ENCODE measurements around the gene FTO.

The FTO gene

GRCh38 chr16:53755026-53755910, 51.3 kb downstream of the FTO start:
- DNase-seq (ENCODE audit: low read depth in 3 of 3) = no peak

DNA sequence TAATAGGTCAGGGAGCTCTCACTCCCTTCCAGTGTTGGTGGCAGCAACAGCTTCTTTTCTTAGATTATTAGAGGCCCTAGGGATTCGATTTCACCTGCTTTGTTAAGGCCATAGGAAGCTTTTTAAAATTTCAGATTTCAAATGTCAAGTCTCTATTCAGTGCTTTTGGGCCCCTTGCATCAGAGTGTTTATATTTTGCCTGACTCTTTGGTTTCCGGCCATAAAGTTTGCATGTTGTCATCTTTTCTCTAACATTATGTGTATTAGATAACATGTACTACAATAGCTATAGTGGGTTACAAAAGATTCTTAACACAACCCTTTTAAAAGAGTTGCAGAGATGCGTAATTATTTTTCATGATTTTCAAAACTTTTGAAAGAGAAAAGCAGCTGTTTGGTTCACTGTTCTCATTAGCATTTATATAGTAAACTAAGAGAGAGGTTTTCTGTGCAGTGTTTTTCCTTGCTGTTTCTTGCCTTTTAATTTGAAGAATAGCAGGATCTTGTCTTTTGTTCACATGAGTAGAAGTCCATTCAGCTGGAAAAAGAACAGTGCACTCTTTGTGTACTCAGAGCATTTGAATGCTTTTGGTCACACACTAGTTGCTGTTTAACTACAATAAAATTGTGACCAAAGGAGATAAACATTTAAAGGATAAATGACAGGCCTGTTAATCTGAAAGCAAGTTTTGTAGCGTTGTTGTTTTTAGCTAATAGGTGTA, 52.5 kb downstream of the FTO start:
- DNase-seq (ENCODE audit: low read depth in 3 of 3) = no peak

- DNase-seq (ENCODE audit: low read depth in 3 of 3) = no peak
These were observed 54.1 kb downstream of the FTO start for GRCh38 chr16:53757971-53758609.

DNA sequence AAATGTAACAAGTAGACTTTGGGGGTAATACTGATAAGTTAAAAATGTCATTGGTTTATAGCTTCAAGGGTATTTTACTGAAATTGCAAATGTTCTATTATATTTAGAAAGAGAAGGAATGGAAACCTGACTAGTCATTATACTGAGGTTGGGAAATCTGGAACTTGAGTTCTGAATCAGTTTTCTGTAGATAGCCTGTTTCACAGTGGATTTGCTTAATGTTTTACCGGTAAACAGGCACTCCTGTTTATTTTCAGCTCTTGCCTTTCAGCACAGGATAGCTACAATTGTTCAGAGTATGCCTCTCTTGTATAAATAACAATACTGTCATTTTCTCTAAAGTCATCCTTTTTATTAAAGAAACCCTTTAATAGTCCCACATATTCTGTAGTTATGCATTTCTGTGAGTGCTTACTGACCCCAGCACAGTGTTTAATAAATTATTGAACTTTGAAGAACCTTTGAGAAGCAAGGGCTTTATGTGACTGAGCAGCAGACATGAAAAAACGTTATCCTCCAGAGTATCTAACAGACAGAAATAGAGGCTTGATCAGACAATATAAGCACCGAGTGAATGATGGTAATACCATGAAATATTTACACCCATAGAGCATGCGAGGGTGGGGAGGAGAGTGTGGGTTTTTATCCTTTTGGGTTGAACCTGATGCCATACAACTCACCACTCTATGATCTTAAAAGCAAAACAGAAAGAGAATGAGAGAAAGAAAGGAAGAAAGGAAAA, 58.2 kb downstream of the FTO start:
- DNase-seq (ENCODE audit: low read depth in 3 of 3) = no peak

GRCh38 chr16:53766304-53767016, 62.5 kb downstream of the FTO start:
- no peak for DNase-seq (ENCODE audit: low read depth in 3 of 3)

DNA sequence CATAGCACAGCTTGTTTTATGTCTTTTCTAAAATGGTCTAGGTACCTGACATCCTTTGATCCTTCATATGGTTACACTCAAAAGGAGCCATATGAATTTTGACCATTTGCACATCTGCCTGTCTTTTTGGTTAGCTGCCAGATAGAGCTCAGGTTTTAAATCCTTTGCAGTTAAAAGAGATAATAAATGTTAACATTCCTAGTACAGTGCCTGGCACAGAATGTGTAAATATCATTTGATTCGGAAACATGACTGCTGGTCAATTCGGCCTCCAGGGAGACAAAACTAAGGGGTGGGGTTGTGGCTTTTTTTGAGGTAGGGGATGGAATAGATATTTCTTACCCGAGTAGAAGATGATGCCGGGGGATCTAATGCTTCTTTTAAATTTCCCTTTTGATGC, 64.2 kb downstream of the FTO start:
- DNase-seq (ENCODE audit: low read depth in 3 of 3) = no peak

DNA sequence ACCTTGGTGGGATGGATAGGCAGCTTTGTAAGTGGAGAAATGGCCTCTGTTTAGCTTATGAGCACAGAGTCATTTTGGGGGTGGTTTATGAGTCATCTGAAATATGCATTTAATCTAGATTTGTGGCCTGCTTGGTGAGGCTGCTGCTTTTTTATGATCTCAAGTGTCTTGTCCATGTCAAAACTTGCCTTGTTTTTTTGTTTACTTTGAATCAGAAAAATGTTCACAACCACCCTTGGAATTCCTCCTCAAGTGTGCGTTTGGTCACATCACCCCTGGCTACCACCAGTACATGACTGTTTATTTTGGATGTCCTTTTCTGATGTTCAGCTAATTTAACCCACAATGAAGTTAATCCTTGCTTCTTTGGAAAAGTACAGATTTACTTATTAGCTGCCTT, 64.6 kb downstream of the FTO start:
- no peak for DNase-seq (ENCODE audit: low read depth in 3 of 3)

DNA sequence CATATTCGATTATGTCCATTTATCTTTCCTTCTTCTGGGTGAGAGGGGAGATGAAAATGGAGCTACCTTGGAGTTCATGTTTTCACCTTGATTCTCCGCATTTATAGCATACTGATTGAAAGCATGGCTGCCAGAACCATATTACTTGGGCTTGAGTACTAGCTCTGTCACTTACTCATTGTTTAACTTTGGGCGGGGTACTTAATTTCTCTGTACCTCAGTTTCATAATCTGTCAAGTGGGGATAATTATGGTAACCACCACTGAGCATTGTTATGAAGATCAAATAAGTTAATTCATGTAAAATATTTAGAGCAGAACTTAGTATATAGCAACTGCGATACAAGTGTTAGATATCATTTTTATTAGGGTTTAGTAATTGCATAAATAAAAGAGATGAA, 65.2 kb downstream of the FTO start:
- DNase-seq (ENCODE audit: low read depth in 3 of 3) = no peak

GRCh38 chr16:53769787-53770186, 65.8 kb downstream of the FTO start:
- DNase-seq (ENCODE audit: low read depth in 3 of 3) = no peak

DNA sequence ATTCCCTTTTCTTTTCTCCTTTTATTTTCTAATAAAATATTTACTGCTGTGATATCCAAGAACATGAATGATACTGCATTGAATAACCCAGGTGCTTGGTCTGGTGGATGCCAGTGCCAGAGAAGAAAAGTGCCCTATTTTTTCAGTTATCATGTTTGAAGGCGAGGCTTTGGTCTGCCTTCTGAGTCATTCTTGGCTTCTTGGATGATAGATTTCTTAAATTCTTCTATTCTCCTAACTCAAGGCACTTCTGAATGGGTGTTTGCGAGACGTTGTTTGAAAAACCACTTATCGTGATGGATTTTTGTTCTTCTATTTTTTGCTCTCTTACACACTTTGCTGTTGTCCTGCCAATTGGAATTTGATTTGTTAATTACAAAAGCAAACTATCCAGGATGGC, 66.7 kb downstream of the FTO start:
- no peak for DNase-seq (ENCODE audit: low read depth in 3 of 3)

DNA sequence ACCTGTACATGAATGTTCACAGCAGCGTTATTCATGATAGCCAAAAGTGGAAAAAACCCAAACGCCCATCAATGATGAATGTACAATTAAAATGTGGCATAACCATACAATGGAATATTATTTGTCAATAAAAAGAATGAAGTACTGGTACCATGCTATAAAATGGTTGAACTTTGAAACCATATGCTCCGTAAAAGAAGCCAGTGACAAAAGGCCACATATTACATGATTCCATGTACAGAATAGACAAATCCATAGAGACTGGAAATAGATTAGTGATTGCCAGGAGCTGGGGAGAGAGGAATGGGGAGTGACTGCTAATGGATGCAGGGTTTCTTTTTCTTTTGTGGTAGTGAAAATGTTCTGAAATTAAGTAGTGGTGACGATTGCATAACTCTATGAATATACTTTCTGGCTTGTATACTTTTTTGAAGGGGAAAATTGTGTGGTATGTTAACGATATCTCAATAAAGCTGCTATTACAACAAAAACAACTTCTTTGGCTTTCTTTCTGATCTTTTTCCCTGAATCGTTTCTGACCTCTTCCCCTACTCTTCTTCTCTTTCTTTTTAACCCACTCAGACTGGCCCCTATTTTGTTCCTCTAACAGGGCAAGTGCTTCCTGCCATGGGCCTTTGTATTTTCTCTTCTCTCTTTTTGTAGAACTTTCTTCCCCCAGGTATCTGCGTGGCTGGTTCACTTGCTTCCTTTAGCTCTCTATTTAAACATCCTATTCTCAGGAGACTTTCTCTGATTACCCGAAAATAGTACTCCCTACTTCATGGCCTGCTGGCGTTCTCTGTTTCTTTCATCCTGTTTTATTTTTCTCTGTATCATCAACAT, 67.9 kb downstream of the FTO start:
- DNase-seq (ENCODE audit: low read depth in 3 of 3) = no peak

GRCh38 chr16:53773150-53773846, 69.3 kb downstream of the FTO start:
- DNase-seq (ENCODE audit: low read depth in 3 of 3) = no peak

DNA sequence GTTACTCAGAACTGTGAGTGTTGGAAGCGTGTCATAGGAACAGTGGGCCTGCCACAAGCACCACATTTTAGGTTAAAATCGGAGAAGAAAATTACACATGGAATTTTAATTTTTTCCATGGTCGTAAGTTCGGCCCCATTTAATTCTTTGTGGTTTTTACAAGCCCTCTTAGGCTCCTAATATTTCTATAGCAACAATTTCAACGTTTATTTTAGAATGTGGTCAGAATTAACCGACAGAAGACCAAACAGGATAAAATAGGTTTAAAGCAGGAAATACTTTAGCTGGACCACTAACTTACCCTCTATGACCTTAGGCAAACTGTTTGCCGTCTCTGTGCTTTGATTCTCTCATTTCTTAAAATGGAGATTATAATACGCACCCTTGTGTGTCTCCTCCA, 69.9 kb downstream of the FTO start:
- DNase-seq (ENCODE audit: low read depth in 3 of 3) = no peak

DNA sequence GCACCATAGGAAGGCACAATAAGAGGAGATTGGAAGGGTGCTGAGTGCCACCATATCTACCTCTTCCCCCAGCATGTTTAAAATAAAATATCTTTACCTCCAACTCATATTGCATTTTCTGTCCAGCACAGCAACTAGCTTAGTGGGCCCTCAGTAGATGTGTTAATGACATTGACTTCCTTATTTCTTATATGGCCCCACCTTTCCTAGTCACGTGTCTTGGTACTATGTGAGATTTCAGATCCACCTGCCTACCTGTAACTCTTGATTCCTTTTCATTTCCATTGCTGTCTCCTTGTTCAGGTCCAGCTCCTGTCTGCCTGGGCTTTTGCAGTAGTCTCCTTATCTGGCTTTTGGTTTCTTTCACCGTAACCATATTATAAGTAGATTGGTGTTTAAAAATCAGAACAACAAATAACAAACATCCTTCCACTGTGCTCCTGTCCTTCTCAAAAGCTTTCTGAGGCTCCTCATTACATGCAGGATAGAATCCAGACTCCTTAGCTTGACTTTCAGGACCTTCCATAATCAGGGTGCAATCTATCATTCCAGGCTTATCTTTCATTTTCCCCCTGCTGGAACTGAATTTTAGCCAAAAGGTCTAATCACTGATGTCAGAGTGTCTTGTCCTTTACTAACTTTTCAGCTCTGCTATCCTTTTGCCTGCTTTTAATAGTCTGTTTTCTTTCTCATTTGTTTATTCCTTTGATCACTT, 71.3 kb downstream of the FTO start:
- DNase-seq (ENCODE audit: low read depth in 3 of 3) = no peak

DNA sequence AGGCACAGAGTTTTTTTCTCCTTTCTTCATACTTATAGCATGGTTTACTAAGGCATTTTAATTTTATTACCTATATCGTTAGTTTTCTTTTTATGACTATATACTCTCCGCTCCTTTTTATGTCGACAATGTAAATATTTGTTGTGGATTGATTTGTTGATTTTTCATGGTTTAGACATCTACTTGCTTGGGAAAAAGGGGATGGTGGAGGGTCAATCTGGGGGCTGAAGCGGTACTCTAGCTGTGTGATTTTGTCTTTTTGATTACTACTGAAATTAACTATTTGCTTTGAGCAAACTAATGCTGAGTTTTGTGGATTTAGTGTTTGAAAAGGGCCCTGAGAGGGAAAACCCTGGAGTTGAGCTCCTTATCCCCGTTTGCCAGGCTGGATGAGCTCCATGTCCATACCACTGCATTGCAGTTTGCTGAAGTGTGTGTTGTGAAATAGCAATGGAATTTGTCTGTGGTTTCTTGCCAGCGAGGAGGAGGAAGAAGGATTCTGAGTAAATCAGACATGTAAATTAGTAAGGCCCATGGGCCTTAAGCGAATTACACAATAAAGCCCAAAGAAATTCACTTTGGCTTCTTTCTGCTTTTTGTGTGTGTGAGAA, 72.0 kb downstream of the FTO start:
- DNase-seq (ENCODE audit: low read depth in 3 of 3) = no peak

GRCh38 chr16:53779186-53779585, 75.2 kb downstream of the FTO start:
- DNase-seq (ENCODE audit: low read depth in 3 of 3) = no peak

DNA sequence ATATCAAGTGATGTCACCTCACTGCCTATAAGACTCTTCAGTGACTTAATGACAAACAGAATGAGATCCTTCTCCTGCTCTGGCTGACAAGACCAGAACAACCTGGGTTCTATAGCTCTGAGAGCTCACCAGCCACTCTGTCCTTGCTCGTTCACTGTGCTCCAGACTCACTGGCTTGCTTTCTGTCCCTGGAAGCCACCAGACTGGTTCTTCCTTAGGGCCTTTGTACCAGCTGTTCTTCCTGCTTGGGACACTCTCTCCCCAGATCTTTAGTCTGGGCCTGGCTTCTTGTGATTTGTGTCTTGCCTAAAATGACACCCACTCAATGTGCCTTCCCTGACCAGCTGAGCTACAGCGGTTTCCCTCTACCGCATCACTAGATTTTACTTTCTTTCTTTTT, 76.1 kb downstream of the FTO start:
- DNase-seq (ENCODE audit: low read depth in 3 of 3) = no peak

- DNase-seq (ENCODE audit: low read depth in 3 of 3) = no peak
These were observed 77.2 kb downstream of the FTO start for GRCh38 chr16:53781023-53781605.
